NCI-H524 (cell line): ENCODE data around the gene LAMTOR4.
"Not testable (repeated sequence)": the region's sequence is repeated elsewhere in the genome, so short reads cannot be mapped to it uniquely, and the experiment has no call there.

Experiments
- DNase-seq, 2 experiments: peaks; one replicate each; lab custom pipeline; 2025; lab: John Stamatoyannopoulos, UW

LAMTOR4 gene

DNA sequence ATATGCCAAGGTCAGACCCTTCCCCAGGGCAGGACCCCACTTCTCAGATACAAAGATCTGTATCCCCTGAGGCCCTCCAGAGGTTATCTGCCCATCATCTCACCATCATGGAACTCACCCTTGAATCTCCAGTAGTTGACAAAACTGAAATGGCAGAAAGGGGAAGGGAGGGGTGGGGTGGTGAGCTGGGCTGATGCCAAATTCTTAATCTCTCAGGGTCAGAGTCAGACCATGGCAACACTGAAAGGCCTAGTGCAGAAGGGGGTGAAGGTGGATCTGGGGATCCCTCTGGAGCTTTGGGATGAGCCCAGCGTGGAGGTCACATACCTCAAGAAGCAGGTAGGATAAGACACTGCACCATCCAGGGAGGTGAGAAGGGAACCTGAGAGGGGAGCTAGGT lies 26.1 kb upstream of the LAMTOR4 start:
- DNase-seq: no peak

DNA sequence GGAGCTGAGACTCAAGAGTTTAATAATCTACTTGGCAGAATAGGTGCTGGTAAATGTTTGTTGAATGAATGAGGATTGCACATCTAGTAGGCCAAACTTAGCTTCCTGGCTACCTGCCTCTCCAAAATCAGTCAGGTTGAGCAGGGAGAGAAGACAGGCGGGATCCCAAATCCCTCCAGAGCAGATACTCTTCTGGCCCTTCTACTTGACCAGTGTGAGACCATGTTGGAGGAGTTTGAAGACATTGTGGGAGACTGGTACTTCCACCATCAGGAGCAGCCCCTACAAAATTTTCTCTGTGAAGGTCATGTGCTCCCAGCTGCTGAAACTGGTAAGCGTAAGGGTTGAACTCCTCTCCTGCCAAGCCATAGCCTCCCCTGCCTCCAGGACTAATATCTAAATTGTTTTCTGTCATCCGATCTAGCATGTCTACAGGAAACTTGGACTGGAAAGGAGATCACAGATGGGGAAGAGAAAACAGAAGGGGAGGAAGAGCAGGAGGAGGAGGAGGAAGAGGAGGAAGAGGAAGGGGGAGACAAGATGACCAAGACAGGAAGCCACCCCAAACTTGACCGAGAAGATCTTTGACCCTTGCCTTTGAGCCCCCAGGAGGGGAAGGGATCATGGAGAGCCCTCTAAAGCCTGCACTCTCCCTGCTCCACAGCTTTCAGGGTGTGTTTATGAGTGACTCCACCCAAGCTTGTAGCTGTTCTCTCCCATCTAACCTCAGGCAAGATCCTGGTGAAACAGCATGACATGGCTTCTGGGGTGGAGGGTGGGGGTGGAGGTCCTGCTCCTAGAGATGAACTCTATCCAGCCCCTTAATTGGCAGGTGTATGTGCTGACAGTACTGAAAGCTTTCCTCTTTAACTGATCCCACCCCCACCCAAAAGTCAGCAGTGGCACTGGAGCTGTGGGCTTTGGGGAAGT lies 24.2 kb upstream of the LAMTOR4 start:
- DNase-seq: no peak

DNA sequence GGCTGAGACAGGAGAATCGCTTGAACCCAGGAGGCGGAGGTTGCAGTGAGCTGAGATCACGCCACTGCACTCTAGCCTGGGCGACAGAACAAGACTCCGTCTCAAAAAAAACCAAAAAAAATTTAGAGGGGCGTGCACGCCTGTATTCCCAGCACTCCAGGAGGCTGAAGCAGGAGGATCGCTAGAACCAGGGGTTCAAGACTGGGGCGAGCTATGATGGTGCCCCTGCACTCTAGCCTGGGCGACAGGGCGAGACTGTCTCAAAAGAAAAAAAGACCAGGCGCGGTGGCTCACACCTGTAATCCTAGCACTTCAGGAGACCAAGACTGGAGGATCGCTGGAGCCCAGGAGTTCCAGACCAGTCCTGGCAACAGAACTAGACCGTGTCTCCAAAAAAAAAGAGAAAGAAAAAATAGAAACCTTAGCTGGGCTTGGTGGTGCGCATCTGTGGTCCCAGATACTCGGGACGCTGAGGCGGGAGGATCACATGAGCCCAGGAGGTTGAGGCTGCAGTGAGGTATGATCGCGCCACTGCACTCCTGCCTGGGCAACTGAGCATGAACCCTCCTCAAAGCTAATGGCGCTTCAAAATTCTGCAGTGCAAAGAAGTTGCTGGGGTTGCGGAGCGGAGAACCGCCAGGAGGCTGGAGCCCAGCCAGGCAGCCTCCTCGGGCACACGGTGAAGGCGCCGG lies 22.3 kb upstream of the LAMTOR4 start:
- DNase-seq: peak in 1 of 2 experiments; percentile 41

- DNase-seq: peak; percentile 77 to 88
These were observed 21.5 kb upstream of the LAMTOR4 start, which contains the start of gene MBLAC1 for GRCh38 chr7:100126931-100127865. Gene MBLAC1 (plus strand): TSS chr7:100126967. CDS start chr7:100127396, 429 bp downstream.

DNA sequence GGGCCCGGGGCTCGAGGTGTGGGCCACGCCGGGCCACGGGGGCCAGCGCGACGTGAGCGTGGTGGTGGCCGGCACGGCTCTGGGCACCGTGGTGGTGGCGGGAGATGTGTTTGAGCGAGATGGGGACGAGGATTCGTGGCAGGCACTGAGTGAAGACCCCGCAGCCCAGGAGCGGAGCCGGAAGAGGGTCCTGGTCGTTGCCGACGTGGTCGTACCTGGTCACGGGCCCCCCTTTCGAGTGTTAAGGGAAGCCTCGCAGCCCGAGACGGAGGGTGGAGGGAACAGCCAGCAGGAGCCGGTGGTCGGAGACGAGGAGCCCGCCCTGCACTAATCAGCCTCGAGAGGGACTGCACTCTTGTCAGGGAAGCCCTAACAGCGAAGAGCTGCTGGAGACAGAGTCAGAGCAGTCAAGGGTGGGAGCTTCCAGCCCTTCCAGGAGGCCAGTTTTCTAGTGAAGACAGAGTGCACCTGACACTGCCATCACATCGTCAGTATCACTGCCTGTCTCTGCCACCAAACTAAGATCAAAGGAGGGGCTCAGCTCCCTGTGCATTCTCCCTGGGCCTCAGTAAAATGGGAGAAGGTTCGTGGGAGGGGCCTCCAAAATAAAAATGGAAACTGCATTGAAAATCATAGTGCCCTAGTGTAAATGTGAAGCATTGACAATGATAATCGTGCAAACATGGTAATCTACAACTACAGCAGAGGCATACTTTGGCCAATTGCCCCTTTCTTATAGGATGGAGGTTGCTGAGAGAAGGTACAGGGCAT lies 20.7 kb upstream of the LAMTOR4 start:
- peak in 1 of 2 experiments; percentile 48 for DNase-seq

- DNase-seq: no peak
These were observed 20.1 kb upstream of the LAMTOR4 start for GRCh38 chr7:100128637-100128963.

DNA sequence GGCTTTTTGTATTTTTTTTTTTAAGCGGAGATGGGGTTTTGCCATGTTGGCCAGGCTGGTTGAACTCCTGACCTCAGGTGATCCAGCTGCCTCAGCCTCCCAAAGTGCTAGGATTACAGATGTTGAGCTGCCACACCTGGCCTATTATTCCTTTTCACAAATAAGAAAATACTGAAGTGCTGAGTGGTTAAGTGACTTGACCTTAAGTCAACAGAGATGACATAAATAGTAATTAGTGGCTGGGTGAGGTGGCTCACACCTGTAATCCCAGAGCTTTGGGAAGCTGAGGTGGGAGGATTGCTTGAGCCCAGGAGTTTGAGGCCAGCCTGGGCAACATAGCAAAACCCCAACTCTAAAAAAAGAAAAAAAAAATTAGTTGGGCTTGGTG lies 18.5 kb upstream of the LAMTOR4 start:
- DNase-seq: not testable (repeated sequence)

DNA sequence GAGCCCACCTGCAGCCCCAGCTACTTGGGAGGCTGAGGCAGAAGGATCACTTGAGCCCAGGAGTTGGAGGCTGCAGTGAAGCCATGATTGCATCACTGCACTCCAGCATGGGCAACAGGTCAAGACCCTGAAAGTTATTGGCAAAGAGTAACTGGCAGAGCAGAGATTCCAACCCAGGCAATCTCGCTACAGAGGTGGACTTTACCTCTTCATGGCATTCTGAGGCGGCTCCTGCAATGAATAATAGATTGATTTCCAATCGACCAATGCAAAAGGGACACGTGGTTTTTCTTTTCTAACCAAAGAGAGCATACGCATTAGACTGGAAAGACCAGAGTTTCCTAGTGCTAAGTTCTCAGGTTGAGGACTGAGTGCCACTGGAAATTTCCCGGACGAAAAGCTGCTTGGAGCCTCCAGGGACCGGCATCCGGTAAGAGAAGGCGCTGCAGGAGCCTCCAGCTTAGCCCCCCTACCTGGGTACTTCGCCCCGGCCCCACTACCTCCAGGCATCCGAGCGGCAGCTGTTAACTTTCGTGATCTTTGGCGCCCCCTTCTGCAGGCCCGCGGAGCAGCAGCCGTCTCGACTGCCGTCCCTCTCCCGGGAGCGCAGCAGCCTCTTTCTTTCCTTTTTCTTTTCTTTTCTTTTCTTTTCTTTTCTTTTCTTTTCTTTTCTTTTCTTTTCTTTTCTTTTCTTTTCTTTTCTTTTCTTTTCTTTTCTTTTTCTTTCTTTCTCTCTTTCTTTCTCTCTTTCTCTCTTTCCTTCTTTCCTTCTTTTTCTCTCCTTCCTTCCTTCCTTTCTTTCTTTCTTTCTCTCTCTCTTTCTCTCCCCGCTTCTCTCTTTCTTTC lies 17.9 kb upstream of the LAMTOR4 start:
- peak in 1 of 2 experiments; percentile 62 for DNase-seq

- DNase-seq: peak; percentile 31 to 52
These were observed 16.6 kb upstream of the LAMTOR4 start for GRCh38 chr7:100132126-100132525.

DNA sequence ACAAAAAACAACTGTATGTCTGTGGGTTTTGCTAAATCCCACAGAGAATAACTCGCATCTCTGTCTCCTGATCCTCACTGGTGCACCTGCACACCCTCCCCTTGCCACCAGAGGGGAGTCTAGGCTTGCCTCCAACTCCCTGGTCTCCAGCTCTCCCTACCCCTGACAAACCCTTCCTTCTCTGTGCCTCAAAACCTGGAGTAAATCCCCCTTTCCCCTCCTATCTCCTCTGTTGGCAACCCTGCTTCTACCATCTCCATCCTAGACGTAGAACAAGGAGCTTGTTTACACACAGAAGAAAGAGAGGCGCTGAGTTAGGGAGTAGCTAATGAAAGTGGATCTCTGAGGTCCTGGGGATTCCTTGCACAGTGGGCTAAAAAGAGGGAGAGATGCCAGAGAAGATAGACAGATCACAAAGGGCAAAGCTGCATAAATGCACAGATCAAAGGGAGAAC lies 16.0 kb upstream of the LAMTOR4 start:
- DNase-seq: peak; percentile 42 to 70

GRCh38 chr7:100137851-100138760 lies 10.6 kb upstream of the LAMTOR4 start:
- DNase-seq: no peak

DNA sequence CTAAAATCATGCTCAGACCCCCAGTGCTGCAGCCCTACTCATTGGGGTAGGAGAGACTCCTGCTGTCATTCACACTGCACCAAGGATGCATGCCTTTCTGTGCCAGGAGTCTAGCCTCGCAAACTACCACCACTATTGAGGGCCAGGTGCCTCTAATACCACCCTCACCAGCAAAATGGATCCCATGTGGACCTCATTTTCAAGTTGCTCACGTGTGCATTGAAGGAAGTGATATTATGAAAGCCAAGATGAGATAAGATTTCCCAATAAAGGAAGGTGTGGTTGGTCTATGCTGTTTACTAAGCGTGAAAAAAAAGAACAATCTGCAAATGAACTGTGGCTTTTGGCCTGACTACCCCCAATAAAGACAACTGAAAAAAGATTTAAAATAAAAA lies 7.2 kb upstream of the LAMTOR4 start:
- DNase-seq: no peak

DNA sequence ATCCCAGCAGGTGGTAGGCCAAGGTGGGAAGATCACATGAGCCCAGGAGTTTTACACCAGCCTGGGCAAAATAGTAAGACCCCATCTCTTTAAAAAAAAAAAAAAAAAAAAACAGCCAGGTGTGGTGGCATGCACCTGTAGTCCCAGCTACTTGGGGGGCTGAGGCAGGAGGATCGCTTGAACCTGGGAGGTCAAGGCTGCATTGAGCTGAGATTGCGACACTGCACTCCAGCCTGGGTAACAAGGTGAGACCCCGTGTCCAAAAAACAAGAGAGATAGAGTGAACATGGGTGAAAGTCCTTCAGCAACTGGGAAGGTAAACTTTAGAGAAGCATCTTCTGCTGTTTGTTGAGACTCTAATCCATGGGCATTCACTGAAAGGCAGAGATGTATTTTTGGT lies 6.3 kb upstream of the LAMTOR4 start:
- DNase-seq: no peak

DNA sequence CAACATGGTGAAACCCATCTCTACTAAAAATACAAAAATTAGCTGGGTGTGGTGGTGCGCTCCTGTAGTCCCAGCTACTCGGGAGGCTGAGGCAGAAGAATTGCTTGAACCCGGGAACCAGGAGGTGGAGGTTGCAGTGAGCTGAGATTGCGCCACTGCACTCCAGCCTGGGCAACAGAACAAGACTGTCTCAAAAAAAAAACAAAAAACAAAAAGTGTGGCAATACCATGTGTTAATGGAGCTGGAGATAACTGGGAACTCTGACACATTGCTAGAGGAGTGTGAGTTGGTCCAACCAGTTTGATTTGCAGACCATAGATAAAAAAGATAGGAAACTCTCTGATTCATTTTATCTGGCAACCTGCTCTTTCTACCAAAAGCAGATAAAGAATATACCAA lies 2.4 kb upstream of the LAMTOR4 start:
- DNase-seq: not testable (repeated sequence)

- DNase-seq: no peak
These were observed 1.4 kb upstream of the LAMTOR4 start for GRCh38 chr7:100147278-100147677.

DNA sequence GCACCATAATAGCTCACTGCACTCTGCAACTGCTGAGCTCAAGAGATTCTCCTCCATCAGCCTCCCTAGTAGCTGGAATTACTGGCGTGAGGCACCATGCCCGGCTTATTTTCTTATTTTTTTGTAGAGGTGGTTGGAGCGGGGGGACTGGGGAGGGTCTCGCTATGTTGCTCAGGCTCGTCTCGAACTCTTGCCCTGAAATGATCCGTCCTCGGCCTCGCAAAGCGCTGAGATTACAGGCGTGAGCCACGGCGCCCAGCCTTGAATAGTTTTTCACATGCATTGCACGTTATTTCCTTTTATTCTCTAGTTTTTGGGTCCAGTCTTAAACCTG lies 526 bp upstream of the LAMTOR4 start:
- DNase-seq: no peak

GRCh38 chr7:100152404-100152803 lies 3.7 kb downstream of the LAMTOR4 start:
- no peak for DNase-seq

DNA sequence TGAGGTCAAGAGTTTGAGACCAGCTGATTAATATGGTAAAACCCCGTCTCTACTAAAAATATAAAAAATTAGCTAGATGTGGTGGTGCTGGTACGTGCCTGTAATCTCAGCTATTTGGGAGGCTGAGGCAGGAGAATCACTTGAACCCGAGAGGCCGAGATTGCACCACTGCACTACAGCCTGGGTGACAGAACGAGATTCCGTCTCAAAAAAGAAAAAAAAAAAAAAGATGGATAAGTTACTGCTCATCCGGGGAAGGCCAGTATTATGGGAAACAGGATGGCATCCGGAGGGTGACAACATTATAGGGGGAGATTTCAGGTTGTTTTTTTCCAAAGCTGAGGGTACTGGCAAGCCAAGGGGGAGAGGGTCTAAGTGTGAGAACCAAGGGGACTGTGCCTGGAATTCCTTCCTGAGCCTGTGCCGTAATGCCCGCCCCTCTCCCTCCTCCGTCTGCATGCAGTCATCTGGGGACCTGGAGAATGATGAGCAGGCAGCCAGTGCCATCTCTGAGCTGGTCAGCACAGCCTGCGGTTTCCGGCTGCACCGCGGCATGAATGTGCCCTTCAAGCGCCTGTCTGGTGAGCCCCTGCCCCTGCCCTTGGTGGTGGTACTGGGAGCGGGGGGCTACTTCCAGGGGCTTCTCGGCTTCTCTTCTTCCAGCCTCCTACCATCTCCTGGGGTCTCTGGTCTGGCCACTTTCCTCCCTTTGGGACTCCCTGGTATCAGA lies 4.4 kb downstream of the LAMTOR4 start:
- no peak for DNase-seq
